Nephron progenitor cell (in vitro differentiated cells): Measurements from ENCODE around the gene HDAC5.

Experiments used
- DNase-seq: peaks from one replicate; pipeline ENCODE4 v3.0.0; 2021
- H3K27ac Mint-ChIP-seq: 2 replicates; pipeline ENCODE4 v1.8.0; 2021; ENCODE audit warnings: mild to moderate bottlenecking, moderate library complexity, mixed read lengths
- H3K27me3 Mint-ChIP-seq: 2 replicates; pipeline ENCODE4 v1.8.0; 2021; ENCODE audit warnings: mild to moderate bottlenecking, low read depth, mixed read lengths; ENCODE audit not compliant: poor library complexity
- H3K36me3 Mint-ChIP-seq: 2 replicates; pipeline ENCODE4 v1.8.0; 2021; ENCODE audit warnings: low read depth, mixed read lengths
- H3K4me1 Mint-ChIP-seq: 2 replicates; pipeline ENCODE4 v1.8.0; 2021; ENCODE audit warnings: mixed read lengths
- H3K4me3 Mint-ChIP-seq: 2 replicates; pipeline ENCODE4 v1.8.0; 2021; ENCODE audit warnings: mild to moderate bottlenecking, moderate library complexity, mixed read lengths
- H3K9me3 Mint-ChIP-seq: 2 replicates; pipeline ENCODE4 v1.8.0; 2021; ENCODE audit warnings: mild to moderate bottlenecking, moderate library complexity, mixed read lengths
- CTCF ChIP-seq: fragments of 200-600 bp; sonication (generic); IDR thresholded peaks from 2 replicates; pipeline ENCODE4 v1.5.0; 2021; ENCODE audit warnings: antibody characterized with exemption

Gene HDAC5

DNA sequence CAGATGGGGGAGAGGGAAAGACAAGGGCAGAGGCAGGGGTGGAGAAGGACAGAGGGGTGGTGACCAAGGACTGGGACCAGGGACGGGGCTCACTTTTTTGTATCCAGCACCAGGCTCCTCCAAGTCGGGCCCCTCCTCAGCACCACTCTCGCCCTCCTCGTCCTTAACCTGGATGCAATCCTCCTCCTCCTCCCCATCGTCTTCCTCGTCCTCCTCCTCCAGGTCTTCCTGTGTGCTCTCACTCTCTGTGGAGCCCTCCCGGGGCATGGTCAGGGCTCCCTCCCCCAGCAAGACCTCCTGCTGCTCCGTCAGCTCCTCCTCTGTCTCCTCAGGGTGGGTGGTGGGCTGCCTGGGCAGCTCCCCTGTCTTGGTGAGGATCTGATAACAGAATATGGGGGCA is 36.1 kb downstream of the HDAC5 start:
- no peaks in the 10 kb centered on the region for H3K27me3 Mint-ChIP-seq
- no peak for DNase-seq
- peak overlapping the region; percentile 94 for H3K27ac Mint-ChIP-seq
- peak overlapping the region; percentile 73 for H3K4me3 Mint-ChIP-seq
- TF ChIP-seq CTCF = no peak
- no peaks in the 10 kb centered on the region for H3K9me3 Mint-ChIP-seq
- H3K4me1 Mint-ChIP-seq = peaks cover 45% of the 10 kb centered on the region
- peaks cover 35% of the 10 kb centered on the region for H3K36me3 Mint-ChIP-seq

DNA sequence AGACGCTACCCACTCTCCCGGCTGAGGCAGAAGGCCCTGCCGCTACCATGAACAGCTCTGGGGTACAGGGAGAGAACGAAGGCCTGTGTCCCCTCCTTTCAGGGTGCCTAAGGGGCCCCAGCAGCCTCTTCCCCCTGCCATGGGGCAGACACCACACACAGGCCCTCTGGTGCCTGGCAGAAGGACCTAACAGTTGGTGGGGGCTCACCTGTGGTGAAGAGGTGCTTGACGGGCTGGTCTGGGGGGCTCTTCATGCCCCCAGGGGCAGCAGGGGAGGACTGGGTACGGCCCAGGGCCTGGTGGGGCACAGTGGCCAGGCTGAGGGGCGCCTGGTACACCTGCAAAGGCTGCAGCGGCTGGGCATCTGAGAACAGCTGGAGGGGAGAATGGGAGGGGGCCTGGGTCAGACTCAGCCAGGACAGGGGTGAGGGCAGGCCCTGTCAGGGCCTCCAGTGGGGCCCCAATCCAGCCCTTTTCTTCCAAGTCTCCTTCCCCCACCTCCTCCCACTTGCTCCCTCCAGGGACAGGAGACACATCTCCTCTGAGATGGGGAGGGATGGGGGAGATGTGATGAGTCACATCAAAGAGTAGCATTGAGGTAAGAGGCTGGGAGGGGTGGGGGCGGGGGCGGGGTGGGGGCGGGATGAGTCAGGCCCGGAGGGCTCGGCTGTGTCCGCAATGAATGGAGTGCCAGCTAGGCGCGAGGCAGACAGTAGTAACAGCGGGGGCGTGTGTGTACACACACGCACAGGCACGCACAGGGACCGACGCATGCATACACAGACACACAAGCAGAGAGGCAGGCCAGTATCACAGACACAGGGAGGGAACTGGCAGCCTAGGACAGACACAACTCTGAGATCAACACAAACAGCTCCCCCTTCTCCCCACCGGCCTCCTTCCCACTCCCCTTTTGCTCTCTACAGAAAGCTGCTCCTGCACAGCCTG is 36.8 kb downstream of the HDAC5 start:
- Mint-ChIP-seq H3K36me3 (peaks cover 37% of the 10 kb centered on the region), H3K27ac (peak overlapping the region; percentile 94), H3K27me3 (no peaks in the 10 kb centered on the region), H3K4me1 (peaks cover 49% of the 10 kb centered on the region), H3K4me3 (peak overlapping the region; percentile 73), H3K9me3 (no peaks in the 10 kb centered on the region)
- TF ChIP-seq CTCF = no peak
- no peak for DNase-seq

GRCh38 chr17:44085908-44086307 is 37.5 kb downstream of the HDAC5 start:
- TF ChIP-seq CTCF = no peak
- Mint-ChIP-seq H3K4me3 (no peak overlapping the region), H3K27me3 (no peaks in the 10 kb centered on the region), H3K9me3 (no peaks in the 10 kb centered on the region), H3K36me3 (peaks cover 31% of the 10 kb centered on the region), H3K27ac (peak overlapping the region; percentile 80), H3K4me1 (peaks cover 49% of the 10 kb centered on the region)
- no peak for DNase-seq

DNA sequence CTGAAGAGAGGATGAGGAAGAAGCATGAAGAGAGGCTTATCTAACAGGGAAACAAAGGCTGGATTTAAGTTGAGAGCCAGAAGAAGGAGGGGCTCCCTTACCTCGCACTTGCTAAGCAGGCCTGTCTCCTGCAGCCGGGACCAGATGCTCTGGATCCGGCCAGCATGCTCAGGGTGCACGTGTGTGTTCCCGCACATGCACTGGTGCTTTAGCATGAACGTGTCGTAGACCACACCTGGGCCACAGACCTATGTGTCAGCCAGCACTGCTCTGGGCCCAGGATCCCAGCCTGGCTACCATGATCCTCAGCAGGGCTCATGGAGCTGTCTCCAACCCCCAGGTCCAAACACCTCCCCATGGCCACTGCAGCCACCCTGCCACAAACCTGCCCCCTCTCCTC is 38.5 kb downstream of the HDAC5 start:
- TF ChIP-seq CTCF = no peak
- H3K27ac Mint-ChIP-seq = peak overlapping the region; percentile 92
- H3K36me3 Mint-ChIP-seq = peaks cover 38% of the 10 kb centered on the region
- no peaks in the 10 kb centered on the region for H3K9me3 Mint-ChIP-seq
- H3K4me1 Mint-ChIP-seq = peaks cover 53% of the 10 kb centered on the region
- no peak for DNase-seq
- H3K27me3 Mint-ChIP-seq = no peaks in the 10 kb centered on the region
- H3K4me3 Mint-ChIP-seq = no peak overlapping the region

DNA sequence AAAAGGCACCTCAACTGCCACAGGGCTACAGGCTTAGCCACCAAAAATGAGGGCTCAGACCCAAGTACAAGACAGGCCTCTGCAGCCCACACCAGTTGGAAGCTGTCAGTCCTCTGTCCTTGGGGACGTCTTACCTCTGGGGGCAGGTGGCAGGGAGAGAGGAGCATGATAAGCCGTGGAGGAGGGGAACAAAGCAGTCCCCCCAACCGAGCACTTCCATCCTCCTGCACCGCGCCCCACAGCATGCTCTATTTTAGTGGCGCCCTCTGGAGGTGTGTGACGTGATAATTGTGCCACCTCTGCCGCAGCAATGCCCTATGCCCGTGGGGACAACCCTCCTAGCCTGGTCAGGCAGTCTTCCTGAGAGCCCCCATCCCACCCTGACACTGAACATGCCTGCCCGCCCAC is 39.3 kb downstream of the HDAC5 start:
- H3K4me1 Mint-ChIP-seq = peaks cover 54% of the 10 kb centered on the region
- DNase-seq = peak; percentile 39
- H3K36me3 Mint-ChIP-seq = peaks cover 43% of the 10 kb centered on the region
- no peaks in the 10 kb centered on the region for H3K9me3 Mint-ChIP-seq
- peak overlapping the region; percentile 92 for H3K27ac Mint-ChIP-seq
- no peak overlapping the region for H3K4me3 Mint-ChIP-seq
- no peaks in the 10 kb centered on the region for H3K27me3 Mint-ChIP-seq
- peak; percentile 14 for TF ChIP-seq CTCF
